ENCODE results near the gene TAF5L.
A peak's percentile ranks its signal among the peaks of the same experiment; 100 is the strongest.
"Not testable (repeated sequence)": the region's sequence is repeated elsewhere in the genome, so short reads cannot be mapped to it uniquely, and the experiment has no call there.

Gene TAF5L

GRCh38 chr1:229567109-229567868 is 58.6 kb downstream of the TAF5L start:
- DNase-seq (ENCODE audit: low spot score) = peak; percentile 49

GRCh38 chr1:229563701-229564100 is 62.2 kb downstream of the TAF5L start:
- no peak for DNase-seq (ENCODE audit: low spot score)

- no peak for DNase-seq (ENCODE audit: low spot score)
These were observed 62.7 kb downstream of the TAF5L start for GRCh38 chr1:229563241-229563640.

- DNase-seq (ENCODE audit: low spot score) = no peak
These were observed 63.2 kb downstream of the TAF5L start for GRCh38 chr1:229562686-229563085.

GRCh38 chr1:229561141-229561540 is 64.8 kb downstream of the TAF5L start:
- no peak for DNase-seq (ENCODE audit: low spot score)

GRCh38 chr1:229560124-229560523 is 65.8 kb downstream of the TAF5L start:
- DNase-seq (ENCODE audit: low spot score) = not testable (repeated sequence)

- not testable (repeated sequence) for DNase-seq (ENCODE audit: low spot score)
These were observed 66.6 kb downstream of the TAF5L start for GRCh38 chr1:229559336-229559801.

GRCh38 chr1:229558460-229559335 is 67.2 kb downstream of the TAF5L start, which contains the start of gene ABCB10:
Gene ABCB10 (minus strand): TSS chr1:229558707. CDS start chr1:229558652, 55 bp downstream.
- peak; percentile 96 for DNase-seq (ENCODE audit: low spot score)

GRCh38 chr1:229557913-229558414 is 68.0 kb downstream of the TAF5L start:
- no peak for DNase-seq (ENCODE audit: low spot score)

- DNase-seq (ENCODE audit: low spot score) = peak; percentile 21
These were observed 68.6 kb downstream of the TAF5L start for GRCh38 chr1:229557200-229557850.

GRCh38 chr1:229554886-229555621 is 70.9 kb downstream of the TAF5L start:
- DNase-seq (ENCODE audit: low spot score) = no peak

- DNase-seq (ENCODE audit: low spot score) = no peak
These were observed 72.2 kb downstream of the TAF5L start for GRCh38 chr1:229553621-229554130.

GRCh38 chr1:229552732-229553131 is 73.2 kb downstream of the TAF5L start:
- DNase-seq (ENCODE audit: low spot score) = no peak

- no peak for DNase-seq (ENCODE audit: low spot score)
These were observed 74.9 kb downstream of the TAF5L start for GRCh38 chr1:229550812-229551567.

GRCh38 chr1:229547542-229547941 is 78.4 kb downstream of the TAF5L start:
- no peak for DNase-seq (ENCODE audit: low spot score)

GRCh38 chr1:229544587-229544986 is 81.3 kb downstream of the TAF5L start:
- no peak for DNase-seq (ENCODE audit: low spot score)

Measured in kidney capillary endothelial cell (primary cell).